Effector CD8-positive, alpha-beta T cell (primary cell): ENCODE results near the gene TMPRSS9.
"Not testable (repeated sequence)": the region's sequence is repeated elsewhere in the genome, so short reads cannot be mapped to it uniquely, and the experiment has no call there.

Experiments used
- DNase-seq: peaks from one replicate; lab custom pipeline; 2025; lab: John Stamatoyannopoulos, UW

Gene TMPRSS9

DNA sequence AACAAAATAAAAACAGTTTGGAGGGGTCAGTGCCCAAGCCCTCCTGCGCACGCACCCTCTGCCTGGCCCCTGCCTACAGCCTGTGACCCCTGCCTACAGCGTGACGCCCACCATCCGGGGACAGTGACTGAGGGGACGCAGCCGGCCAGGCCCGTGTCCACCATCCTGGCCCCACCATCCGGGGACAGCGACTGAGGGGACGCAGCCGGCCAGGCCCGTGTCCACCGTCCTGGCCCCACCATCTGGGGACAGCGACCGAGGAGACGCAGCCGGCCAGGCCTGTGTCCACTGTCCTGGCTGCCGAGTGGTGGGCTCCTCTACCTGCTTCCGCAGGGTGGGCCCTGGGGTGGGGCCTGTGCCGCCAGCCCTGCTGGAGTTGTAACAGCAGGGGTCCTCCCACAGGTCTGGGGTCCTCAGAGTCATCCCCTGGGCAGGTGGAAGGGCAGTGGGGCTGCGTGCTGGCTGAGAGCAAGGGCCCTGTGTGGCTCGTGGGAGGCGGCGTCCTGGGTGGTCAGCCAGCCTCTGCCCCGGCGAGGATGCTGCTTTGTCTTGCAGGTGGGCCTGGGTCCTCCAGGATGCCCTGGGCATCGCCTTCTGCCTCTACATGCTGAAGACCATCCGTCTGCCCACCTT, 17.3 kb upstream of the TMPRSS9 start:
- DNase-seq: no peak

DNA sequence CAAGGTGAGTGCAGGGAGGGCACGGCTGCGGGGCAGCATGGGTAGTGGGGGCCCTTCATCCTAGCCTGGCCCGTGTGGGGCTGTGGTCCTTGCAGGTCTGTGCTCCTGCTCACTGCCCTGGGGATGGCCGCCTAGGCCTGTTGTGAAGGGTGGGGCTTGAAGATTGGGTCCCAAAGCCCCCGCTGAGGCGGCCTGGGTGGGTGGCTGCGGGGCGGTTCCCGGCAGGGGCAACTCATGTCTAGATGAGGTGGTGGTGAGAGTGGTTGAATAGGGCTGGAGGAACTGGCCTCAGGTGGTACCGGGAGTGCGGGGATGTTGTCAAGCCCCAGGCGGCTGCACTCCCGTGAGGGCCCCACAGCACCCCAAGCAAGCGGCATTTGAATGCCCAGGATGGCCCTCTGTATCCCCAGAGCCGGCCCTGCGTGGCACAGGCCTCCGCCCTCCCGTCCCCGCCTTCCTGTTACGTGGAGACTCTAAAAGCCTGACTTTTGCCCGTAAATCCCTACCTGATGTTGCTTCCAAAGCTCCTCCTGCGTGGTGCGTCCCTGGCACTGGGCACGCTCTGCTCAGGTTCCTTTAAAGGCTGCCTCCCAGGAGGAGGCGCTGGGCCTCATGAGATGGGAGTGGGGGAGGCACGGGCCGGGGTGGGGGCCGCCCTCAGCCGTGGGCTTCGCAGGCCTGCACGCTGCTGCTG, 16.6 kb upstream of the TMPRSS9 start:
- no peak for DNase-seq

DNA sequence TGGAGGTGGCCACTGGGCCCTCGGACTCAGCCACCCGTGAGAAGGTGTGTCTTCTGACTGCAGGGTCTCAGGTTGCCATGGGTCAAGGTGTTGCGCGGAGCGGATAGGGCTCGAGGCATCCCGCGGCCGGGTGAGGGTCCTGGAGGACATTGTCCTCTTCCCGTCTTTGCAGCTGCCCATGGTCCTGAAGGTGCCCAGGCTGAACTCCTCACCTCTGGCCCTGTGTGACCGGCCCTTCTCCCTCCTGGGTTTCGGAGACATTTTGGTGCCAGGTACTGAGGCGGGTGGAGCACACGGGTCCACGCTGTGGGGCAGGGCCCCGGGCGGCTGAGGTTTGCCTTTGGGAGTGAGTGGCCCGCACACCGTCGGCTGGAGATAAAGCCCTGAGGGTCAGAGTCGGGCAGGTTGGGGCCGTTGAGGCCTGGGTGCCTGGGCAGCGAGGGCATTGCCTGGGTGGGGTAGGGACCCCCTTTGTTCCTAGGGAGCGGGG, 15.6 kb upstream of the TMPRSS9 start:
- DNase-seq: no peak

DNA sequence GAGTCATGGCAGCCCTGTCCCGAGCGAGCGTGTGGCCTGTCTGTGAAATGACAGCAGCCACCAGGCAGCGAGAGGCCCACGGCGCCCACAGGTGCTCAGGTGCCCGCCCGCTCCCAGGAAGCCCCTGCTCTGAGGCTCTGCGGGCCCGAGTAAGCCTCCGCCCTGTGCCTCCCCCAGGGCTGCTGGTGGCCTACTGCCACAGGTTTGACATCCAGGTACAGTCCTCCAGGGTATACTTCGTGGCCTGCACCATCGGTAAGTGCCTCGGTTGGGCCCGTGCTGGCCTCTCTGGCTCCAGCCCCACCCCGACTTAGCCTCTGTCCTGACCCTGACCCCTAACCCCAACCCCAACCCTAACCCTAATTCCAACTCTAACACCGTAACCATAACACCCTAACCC, 15.0 kb upstream of the TMPRSS9 start:
- no peak for DNase-seq

DNA sequence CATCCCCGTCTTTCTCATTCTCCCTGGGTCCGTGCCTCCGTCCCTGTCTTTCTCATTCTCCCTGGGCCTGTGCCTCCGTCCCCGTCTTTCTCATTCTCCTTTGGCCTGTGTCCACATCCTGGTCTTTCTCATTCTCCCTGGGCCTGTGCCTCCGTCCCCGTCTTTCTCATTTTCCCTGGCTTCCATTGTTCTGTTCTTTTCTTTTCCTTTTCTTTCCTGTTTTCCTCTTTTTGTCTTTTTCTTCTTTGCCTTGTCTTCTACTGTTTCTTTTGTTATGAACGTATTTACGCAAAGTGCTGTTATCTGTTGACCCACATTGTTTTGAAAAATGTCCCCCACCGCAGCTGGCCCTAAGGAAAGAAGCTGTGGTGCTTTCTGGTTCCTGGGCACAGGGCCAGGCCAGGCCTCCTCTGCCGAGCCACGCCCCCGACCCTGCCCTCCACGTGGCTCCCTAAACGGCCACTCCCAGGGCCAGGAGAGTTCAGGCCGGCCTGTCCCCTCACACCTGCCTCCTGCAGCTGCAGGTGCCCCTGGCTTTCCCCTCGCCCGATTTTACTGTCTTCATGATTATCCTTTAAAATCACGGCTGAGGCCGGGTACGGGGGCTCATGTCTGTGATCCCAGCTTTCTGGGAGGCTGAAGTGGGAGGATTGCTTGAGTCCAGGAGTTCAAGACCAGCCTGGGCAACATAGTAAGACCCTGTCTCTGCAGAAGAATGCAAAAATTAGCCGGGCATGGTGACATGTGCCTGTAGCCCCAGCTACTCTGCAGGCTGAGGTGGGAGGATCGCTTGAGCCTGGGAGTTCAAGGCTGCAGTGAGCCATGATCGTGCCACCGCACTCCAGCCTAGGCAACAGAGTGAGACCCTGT, 14.0 kb upstream of the TMPRSS9 start:
- no peak for DNase-seq

DNA sequence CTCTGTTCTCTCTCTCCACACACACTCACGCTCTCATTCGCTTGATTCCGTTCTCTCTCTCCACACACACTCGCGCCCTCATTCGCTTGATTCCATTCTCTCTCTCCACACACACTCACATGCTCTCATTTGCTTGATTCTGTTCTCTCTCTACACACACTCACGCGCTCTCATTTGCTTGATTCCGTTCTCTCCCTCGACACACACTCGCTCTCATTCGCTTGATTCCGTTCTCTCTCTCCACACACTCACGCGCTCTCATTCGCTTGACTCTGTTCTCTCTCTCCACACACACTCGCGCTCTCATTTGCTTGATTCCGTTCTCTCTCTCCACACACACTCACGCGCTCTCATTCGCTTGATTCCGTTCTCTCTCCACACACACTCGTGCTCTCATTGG, 10.2 kb upstream of the TMPRSS9 start:
- DNase-seq: not testable (repeated sequence)

DNA sequence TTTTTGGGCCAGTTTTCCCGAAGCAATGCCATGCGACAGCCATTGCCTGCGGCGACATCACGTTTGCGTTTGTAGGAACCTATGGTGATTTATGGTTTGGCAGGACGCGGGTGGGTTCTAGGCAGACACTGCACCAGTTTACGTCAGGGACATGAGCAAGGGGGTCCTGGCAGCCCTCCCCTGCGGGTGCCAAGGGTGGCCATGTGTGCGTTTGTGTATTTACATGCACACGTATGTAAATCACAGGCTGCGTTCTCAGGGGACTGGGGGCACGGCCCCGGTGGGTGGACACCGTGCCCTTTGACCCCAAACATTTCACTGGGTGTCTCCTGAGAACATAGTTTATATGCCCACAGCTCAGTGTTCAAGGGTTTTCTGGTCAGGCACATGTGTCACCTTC, 9.4 kb upstream of the TMPRSS9 start:
- DNase-seq: no peak

DNA sequence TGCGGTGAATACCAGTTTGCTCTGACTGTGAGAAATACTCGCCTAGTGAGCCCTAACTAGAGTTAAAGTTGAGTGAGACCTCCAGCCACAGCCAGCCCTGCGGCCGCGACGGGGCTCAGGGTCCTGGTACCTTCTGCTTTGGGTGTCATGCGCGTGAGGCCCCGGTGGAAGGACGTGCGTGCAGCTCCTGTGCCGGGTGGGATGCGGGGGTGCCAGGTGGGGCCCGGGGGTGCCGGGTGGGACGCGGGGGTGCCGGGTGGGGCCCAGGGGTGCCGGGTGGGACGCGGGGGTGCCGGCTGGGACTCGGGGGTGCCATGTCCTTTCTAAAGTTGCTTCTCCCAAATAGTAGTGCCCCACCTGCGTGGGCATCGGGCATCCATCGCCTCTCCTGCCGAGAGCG, 8.5 kb upstream of the TMPRSS9 start:
- DNase-seq: no peak

DNA sequence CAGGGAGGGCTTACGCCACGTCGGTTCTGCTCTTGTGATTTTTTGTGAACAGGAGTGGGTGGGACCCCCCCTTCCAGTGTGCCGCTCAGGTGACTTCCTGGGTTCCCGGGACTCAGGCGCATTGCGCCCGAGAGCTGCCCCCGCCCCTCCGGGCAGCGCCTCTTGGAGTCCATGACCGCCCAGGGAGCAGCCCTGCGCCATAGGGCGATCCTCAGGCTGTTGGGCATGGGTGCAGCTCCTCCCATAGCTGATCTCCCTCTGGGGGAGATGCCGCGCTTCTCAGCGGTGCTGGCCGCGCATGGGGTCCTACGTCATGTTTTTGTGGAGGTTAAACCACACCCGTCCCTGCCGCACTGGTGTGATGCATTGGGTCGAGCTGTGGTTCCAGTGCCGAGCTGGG, 7.9 kb upstream of the TMPRSS9 start:
- DNase-seq: no peak

DNA sequence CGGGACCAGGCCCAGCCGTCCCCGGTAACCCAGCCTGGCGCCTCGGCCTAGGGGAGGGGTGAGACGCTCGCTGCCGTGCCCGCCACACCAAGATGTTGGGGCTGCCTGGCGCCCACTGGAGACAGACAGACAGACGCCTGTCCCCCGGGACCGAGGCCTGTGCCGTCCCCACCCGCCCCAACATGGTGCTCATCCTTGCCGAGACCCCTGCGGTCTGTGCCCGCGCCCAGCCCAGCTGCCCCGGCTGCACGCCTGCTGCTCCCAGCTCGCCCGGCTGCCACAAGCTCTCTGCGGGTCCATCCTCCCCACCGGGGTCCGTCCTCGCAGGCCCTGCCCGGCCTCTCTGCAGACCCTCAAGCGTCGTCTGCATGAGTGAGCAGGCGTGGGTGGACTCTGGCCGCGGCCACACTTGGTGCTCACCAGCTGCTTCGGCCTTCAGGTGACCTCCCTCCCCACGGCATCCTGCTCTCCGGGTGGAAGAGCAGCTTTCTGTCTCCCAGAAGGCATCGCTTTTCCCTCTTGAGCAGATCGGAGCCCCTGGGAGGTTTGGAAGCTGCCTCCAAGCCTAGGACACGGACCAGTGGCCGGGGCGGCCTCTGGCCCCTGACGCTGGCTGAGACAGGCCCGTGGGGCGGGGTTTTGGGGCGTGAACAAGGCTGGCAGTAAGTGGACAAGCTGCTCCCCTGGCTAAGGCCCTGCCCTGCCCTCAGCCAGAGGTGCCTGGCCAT, 6.7 kb upstream of the TMPRSS9 start:
- DNase-seq: no peak

DNA sequence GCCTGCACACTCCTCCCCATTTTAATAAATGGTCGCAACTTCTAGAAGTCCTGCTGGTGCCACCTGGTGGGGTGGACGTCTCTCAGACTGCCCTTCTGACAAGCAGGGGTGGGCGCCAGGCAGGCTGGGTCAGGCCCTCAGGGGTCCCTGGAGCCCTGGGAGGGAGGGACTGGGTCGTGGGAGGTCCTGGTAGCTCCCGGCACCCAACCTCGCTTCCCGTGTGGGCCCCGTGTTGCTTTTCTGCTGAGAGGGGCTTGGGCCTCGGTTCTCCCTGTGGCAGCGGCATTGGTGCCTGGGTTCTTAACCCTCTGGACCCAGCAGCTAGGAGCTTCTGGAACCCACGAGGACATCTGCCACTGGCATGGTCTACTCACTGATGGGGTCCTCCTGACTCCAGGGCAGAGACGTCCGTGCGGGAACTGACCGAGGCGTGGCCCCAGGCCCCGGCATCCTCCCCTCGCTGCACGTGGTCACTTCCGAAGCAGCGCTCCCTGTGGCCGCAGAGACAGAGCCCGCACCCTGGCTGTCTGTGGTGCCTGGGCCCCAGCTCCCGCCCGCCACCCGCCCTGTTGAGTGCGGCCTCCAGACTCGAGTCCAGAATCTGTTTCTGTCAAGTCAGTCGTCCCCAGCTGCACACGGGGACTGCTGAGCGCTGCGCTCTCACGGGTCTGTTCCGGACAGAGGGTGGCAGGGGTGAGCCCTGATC, 6.0 kb upstream of the TMPRSS9 start:
- DNase-seq: no peak

DNA sequence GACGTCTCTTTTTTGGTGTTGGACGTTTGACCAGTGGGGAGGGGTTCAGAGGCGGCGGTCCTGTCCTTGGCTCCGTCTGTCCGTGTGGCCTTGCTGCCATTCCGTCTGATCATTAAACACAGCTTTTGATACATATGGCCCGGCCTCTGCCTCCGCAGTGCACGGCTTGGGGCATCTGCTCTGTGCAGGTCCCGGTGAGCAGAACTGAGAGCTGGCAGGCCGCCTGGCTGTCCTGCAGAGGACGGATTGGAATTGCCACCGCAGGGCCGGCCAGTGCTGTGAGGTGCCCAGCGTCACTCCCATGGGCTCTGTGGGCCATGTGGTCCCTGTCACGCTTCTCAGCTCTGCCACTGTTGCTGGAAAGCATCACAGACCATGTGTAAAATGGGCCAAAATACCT, 5.4 kb upstream of the TMPRSS9 start:
- no peak for DNase-seq

DNA sequence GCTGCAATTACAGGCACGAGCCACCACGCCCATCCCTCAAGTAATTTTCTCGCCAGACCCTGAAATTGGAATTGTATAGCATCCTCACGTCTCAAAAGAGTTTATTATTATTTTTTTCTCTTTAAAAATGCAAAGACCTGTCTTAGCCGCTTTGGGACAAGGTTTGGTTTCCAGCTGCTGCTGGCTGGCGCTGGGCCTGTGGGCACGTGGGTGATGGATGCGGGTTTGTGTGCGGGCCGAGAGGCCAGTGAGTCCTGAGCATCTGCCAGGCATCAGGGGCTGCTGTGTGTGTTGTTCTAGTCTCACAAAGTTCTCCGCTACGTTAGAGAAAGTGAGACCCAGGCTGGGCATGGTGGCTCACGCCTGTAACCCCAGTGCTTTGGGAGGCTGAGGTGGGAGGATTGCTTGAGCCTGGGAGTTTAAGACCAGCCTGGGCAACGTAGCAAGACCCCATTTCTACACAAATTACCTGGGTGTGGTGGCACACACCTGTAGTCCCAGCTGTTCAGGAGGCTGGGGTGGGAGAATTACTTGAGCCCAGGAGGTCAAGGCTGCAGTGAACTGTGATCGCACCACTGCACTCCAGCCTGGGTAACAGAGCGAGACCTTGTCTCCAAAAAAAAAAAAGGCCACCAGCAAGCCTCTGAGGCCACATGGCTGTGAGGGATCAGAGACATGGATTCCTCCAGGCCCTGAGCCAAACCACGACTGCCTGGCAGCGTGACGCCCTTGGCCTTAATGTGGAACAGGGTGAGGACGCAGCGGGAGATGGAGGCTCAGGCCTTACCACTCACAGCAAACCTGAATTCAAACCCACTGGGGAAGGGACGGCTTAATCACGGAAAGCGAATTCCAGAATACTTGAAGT, 4.7 kb upstream of the TMPRSS9 start:
- DNase-seq: no peak

DNA sequence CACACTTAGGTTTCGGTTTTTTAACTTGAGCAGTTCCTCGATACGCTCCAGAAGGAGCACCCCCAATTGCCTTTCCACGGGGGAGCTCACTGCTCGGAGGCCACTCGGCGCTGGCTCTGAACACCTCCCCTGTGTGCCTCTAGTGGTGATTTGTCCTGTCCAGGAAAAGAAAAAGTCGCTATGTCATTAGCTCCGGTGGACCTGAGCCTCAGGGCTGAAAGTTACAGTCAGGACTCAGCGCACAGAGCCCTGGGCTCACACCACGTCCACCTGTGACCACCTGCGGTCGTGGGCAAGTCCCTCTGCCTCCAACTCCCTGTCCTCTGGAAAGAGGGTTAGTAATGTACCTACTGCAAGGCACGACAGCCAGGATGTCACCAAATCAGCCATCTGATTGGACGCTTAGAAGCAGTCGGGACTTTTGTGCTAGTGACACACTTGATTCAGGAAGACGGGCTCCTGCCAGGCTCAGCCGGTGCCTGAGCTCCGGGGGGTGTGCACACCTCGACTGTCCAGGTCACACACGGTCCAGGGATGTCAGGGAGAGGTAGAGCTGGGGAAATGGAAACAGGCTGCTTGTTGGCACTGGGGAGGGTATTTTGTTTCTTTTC, 3.9 kb upstream of the TMPRSS9 start:
- no peak for DNase-seq

DNA sequence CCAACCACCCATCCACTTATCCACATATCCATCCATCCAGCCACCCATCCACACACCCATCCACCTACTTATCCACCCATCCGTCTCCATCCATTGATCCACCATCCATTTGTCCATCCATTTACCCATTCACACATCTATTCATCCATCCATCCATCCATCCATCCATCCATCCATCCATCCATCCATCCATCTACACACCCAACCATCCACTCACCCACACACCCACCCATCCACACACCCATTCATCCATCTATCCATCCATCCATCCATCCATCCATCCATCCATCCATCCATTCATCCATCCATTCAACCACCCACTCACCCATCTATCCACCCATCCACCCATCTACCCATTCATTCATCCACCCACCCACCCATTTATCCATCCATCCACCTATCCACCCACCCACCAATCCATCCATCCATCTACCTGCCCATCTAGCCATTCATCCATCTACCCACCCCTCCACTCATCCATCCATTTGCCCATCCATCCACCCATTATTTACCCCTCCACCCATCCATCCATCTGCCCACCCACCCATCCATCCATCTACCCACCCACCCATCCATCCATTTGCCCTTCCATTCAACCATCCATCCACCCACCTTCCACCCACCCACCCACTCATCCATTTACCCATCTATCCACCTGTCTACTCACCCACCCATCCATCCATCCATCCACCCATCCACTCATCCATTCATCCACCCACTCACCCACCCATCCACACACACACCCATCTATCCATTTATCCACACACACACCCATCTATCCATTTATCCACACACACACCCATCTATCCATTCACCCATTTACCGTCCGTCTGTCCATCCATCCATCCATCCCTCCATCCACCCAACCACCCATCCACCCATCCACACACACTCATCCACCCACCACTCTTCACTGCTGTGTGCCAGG, 2.5 kb upstream of the TMPRSS9 start:
- DNase-seq: no peak

DNA sequence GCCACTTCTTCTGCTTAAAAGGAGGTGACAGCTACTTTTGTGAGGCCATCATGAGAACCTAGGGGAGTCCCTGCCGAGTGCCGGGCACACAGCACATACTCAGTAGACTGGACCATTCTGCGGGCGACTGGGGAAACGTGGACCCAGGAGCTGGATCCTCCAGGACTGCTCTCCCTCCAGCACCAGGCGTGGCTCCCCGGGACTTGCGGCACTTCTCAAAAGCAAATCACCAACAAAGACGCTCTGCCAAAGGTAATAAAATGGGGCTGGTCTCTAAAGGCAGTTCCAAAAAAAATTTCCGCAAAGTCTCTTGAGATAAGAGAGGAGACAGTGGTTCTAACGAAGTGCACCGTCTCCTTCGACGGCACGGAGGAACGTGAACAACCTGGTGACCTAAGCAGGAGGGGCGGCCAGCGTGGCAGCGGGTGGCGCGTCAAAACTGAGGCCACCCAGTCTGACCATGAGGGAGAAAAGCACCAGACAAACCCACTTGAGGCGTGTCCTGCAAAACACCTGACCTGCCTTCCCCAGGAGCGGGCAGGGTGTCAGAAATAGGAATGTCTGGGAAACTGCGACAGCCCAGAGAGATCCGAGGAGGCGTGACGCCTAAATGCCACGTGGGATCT, 1.4 kb upstream of the TMPRSS9 start:
- DNase-seq: no peak

DNA sequence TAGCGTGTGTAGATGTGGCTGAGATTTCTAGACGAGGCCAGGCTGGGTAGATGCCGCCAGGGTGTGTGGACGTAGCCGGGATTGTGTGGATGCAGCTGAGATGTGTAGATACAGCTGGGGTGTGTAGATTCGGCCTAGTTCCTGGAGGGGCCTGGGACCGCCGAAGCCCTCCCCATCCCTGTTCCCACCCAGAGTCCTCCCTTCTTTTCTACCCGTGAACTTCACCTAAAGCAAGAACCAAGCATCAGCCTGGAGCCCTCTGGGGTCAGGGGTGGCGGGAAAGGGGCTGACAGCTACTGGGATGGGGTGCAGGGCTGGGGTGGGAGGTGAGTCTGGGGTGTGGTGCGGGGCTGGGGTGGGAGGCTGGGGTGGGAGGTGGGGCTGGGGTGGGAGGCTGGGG, 768 bp downstream of the TMPRSS9 start:
- DNase-seq: no peak

DNA sequence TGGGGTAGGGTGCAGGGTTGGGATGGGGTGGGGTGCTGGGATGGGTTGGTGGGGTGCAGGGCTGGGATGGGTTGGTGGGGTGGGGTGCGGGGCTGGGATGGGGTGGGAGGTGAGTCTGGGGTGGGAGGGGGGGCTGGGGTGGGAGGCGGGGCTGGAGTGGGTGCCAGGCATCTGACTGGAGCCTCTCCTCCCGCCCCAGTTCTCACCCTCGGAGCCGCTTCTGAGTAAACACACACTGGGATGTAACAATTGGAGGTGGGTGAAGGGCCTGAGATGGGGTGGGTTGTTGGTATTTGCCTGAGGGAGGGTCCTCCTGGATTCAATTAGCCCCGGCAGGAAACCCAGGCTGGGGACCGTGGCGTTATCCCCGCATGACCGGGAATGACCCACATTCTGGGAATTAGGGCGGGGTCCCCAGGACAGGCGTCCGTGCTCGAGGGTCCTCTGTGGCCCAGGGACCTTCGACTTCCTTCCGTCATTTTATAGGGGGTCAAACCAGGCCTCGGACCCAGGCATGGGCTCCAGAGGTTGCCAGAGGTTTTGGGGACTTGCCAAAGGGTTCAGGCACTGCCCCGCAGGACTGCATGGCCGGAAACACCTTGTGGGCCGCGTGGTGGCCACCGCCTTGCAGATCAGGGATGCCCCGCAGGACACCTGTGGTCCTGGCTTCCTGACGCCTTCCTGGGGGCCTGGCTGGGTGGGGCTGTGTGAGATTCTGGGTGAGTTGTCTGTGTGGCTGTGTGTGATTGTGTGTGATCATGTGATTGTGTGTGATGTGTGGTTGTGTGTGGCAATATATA, 1.4 kb downstream of the TMPRSS9 start:
- no peak for DNase-seq
